IMR-90 (cell line): ENCODE data around the gene PVALEF. TPM values are rescaled to one million over a fixed set of nuclear protein-coding genes. Genes with fewer than 3 reads are reported as not detected.

Experiments
- ATAC-seq: fragments of 200-7000 bp; cut with Tn5 transposase; 2 replicates; pipeline ENCODE4 v1.9.1; 2020; ENCODE audit warnings: low read depth, mild to moderate bottlenecking, moderate library complexity
- BruUV-seq: library from RNA; stranded (reverse); fragments of 400-500 nt; replicated peaks from 2 replicates; lab custom pipeline; 2021; lab: Mats Ljungman, UMichigan
- CTCF ChIA-PET: fragments of 300-600 bp; formaldehyde crosslinking; extraction: SDS; loops from one replicate; lab custom pipeline; 2021; ENCODE audit warnings: antibody characterized with exemption; lab: Yijun Ruan, JAX
- POLR2A ChIA-PET: fragments of 300-600 bp; sonication (Branson Sonifier 250); formaldehyde crosslinking; loops from one replicate; lab custom pipeline; 2022; ENCODE audit warnings: antibody characterized with exemption; ENCODE audit not compliant: unreplicated experiment; lab: Charles Lee
- DNase-seq: peaks from one replicate; pipeline ENCODE4 v3.0.0; 2013
- H2AFZ ChIP-seq: replicated peaks from 2 replicates; pipeline ENCODE3; 2013; ENCODE audit warnings: low read length, mild to moderate bottlenecking; ENCODE audit not compliant: poor library complexity
- H2AK5ac ChIP-seq: 2 replicates; pipeline ENCODE4 v1.6.1; 2013; ENCODE audit warnings: low read depth, low read length, inconsistent platforms
- H2AK9ac ChIP-seq: replicated peaks from 2 replicates; pipeline ENCODE3; 2013; ENCODE audit warnings: mild to moderate bottlenecking, low read depth, low read length, moderate library complexity; ENCODE audit not compliant: poor library complexity
- H2BK120ac ChIP-seq: 2 replicates; pipeline ENCODE4 v1.6.1; 2013; ENCODE audit warnings: low read depth, low read length, inconsistent platforms
- H2BK15ac ChIP-seq: 3 replicates; pipeline ENCODE4 v1.6.1; 2013; ENCODE audit warnings: low read depth, low read length, inconsistent platforms
- H2BK20ac ChIP-seq: 2 replicates; pipeline ENCODE4 v1.6.1; 2013; ENCODE audit warnings: low read depth, mild to moderate bottlenecking, inconsistent platforms, low read length, moderate library complexity
- H2BK5ac ChIP-seq: 2 replicates; pipeline ENCODE4 v1.6.1; 2013; ENCODE audit warnings: mild to moderate bottlenecking, low read depth, low read length, inconsistent platforms; ENCODE audit not compliant: poor library complexity, severe bottlenecking
- H3K14ac ChIP-seq: replicated peaks from 2 replicates; pipeline ENCODE4 v1.6.1; 2013; ENCODE audit warnings: low read depth, low read length, inconsistent platforms
- H3K18ac ChIP-seq: 2 replicates; pipeline ENCODE4 v1.6.1; 2013; ENCODE audit warnings: low read depth, low read length, control low read depth
- H3K23ac ChIP-seq: 2 replicates; pipeline ENCODE4 v1.6.1; 2013; ENCODE audit warnings: low read depth, low read length, inconsistent platforms
- H3K27ac ChIP-seq: 2 replicates; pipeline ENCODE4 v1.5.1; 2013; ENCODE audit warnings: mild to moderate bottlenecking, control low read depth, low read length; ENCODE audit not compliant: insufficient read depth
- H3K27me3 ChIP-seq: 2 replicates; pipeline ENCODE4 v1.6.1; 2013; ENCODE audit warnings: low read length; ENCODE audit not compliant: control insufficient read depth, insufficient read depth
- H3K36me3 ChIP-seq: 2 replicates; pipeline ENCODE4 v1.6.1; 2013; ENCODE audit warnings: low read length, mixed read lengths; ENCODE audit not compliant: control insufficient read depth, insufficient read depth
- H3K4ac ChIP-seq: 2 replicates; pipeline ENCODE4 v1.6.1; 2013; ENCODE audit warnings: low read depth, low read length, inconsistent platforms
- H3K4me1 ChIP-seq: 2 replicates; pipeline ENCODE4 v1.6.1; 2013; ENCODE audit warnings: low read length, mixed read lengths; ENCODE audit not compliant: control insufficient read depth, insufficient read depth
- H3K4me2 ChIP-seq: 2 replicates; pipeline ENCODE4 v1.6.1; 2013; ENCODE audit warnings: low read depth, mild to moderate bottlenecking, control low read depth, low read length, moderate library complexity
- H3K4me3 ChIP-seq: 2 replicates; pipeline ENCODE4 v1.5.1; 2013; ENCODE audit warnings: low read depth, mild to moderate bottlenecking, control low read depth, low read length, moderate library complexity; ENCODE audit not compliant: insufficient read depth
- H3K56ac ChIP-seq: 2 replicates; pipeline ENCODE4 v1.6.1; 2013; ENCODE audit warnings: low read length, inconsistent platforms; ENCODE audit not compliant: insufficient read depth; ENCODE audit errors: extremely low read depth
- H3K79me1 ChIP-seq, 2 experiments: 2 replicates each; pipeline ENCODE4 v1.6.1; 2013; ENCODE audit warnings: low read length in 2 of 2, inconsistent platforms in 1 of 2, low read depth in 1 of 2
- H3K9ac ChIP-seq: 2 replicates; pipeline ENCODE4 v1.6.1; 2013; ENCODE audit warnings: low read depth, low read length, control low read depth
- H3K9me1 ChIP-seq: 2 replicates; pipeline ENCODE4 v1.6.1; 2013; ENCODE audit warnings: low read length, inconsistent platforms; ENCODE audit not compliant: insufficient read depth
- H3K9me3 ChIP-seq: 2 replicates; pipeline ENCODE4 v1.6.1; 2013; ENCODE audit warnings: low read length; ENCODE audit not compliant: control insufficient read depth, insufficient read depth
- H4K20me1 ChIP-seq: 2 replicates; pipeline ENCODE4 v1.6.1; 2013; ENCODE audit warnings: low read length, inconsistent platforms; ENCODE audit not compliant: insufficient read depth
- H4K5ac ChIP-seq: 2 replicates; pipeline ENCODE4 v1.6.1; 2013; ENCODE audit warnings: mild to moderate bottlenecking, low read depth, low read length, control low read depth
- H4K8ac ChIP-seq, 2 experiments: 2 replicates each; pipeline ENCODE4 v1.6.1; 2013; ENCODE audit warnings: low read depth in 2 of 2, low read length in 2 of 2, control low read depth in 1 of 2, inconsistent platforms in 1 of 2
- H4K91ac ChIP-seq: 2 replicates; pipeline ENCODE4 v1.6.1; 2013; ENCODE audit warnings: low read depth, low read length, inconsistent platforms; ENCODE audit not compliant: insufficient read depth
- BHLHE40 ChIP-seq: fragments of 150-350 bp; IDR thresholded peaks from 2 replicates; pipeline ENCODE4 v1.6.1; 2016; ENCODE audit warnings: mild to moderate bottlenecking, low read depth, low read length
- CEBPB ChIP-seq: IDR thresholded peaks from 2 replicates; pipeline ENCODE4 v1.6.1; 2012; ENCODE audit warnings: low read depth, low read length, improper control_type of control experiment
- ELK1 ChIP-seq: fragments of 150-350 bp; IDR thresholded peaks from 2 replicates; pipeline ENCODE4 v1.6.1; 2016; ENCODE audit warnings: low read depth, mild to moderate bottlenecking, low read length, moderate library complexity, borderline replicate concordance
- FOS ChIP-seq: fragments of 150-350 bp; IDR thresholded peaks from 2 replicates; pipeline ENCODE4 v1.6.1; 2016; ENCODE audit warnings: low read depth, low read length
- MAFK ChIP-seq: IDR thresholded peaks from 2 replicates; pipeline ENCODE4 v1.6.1; 2012; ENCODE audit warnings: low read depth, low read length, improper control_type of control experiment
- MAZ ChIP-seq: IDR thresholded peaks from 2 replicates; pipeline ENCODE4 v1.6.1; 2012; ENCODE audit warnings: low read depth, mild to moderate bottlenecking, low read length, improper control_type of control experiment, moderate library complexity, borderline replicate concordance
- MXI1 ChIP-seq: IDR thresholded peaks from 2 replicates; pipeline ENCODE4 v1.6.1; 2012; ENCODE audit warnings: low read depth, mild to moderate bottlenecking, low read length, moderate library complexity, borderline replicate concordance
- NFE2L2 ChIP-seq: fragments of 150-350 bp; IDR thresholded peaks from 2 replicates; pipeline ENCODE4 v1.6.1; 2016; ENCODE audit warnings: low read depth, mild to moderate bottlenecking, low read length
- POLR2A ChIP-seq: IDR thresholded peaks from 2 replicates; pipeline ENCODE4 v1.6.1; 2012; ENCODE audit warnings: mild to moderate bottlenecking, low read depth, low read length
- RAD21 ChIP-seq: IDR thresholded peaks from 2 replicates; pipeline ENCODE4 v1.6.1; 2012; ENCODE audit warnings: low read length, improper control_type of control experiment
- RCOR1 ChIP-seq: IDR thresholded peaks from 2 replicates; pipeline ENCODE4 v1.6.1; 2012; ENCODE audit warnings: mild to moderate bottlenecking, low read length, improper control_type of control experiment; ENCODE audit not compliant: insufficient replicate concordance
- RFX5 ChIP-seq: IDR thresholded peaks from 2 replicates; pipeline ENCODE4 v1.8.0; 2012; ENCODE audit warnings: low read depth, mild to moderate bottlenecking, low read length, moderate library complexity
- SMC3 ChIP-seq: fragments of 150-350 bp; IDR thresholded peaks from 2 replicates; pipeline ENCODE4 v1.6.1; 2016; ENCODE audit warnings: low read depth, mild to moderate bottlenecking, antibody characterized with exemption, low read length, moderate library complexity
- WGBS, 2 experiments: methylation state at CpG; one replicate each; pipeline versions ENCODE4 v1.1.5 to v1.1.7; 2013; ENCODE audit warnings: missing lambda C conversion rate in 2 of 2; ENCODE audit not compliant: insufficient read length in 1 of 2; ENCODE audit errors: extremely low coverage in 2 of 2; 5-methylcytosine and 5-hydroxymethylcytosine counted together
- dilution Hi-C: fragments of 300-500 bp; cut with HindIII; formaldehyde crosslinking; loops from one replicate; pipeline ENCODE4 v1.14.3; 2018; ENCODE audit warnings: low sequenced_read_pairs; ENCODE audit not compliant: unreplicated experiment
- in situ Hi-C: fragments of 300-500 bp; cut with MboI; formaldehyde crosslinking; loops from 3 replicates; pipeline ENCODE4 v1.14.3; 2019; ENCODE audit warnings: low sequenced_read_pairs, inconsistent platforms, mixed read lengths
- intact Hi-C: fragments of 100-400 bp; cut with micrococcal nuclease; formaldehyde crosslinking; loops from 2 replicates; pipeline ENCODE4 v1.10.0; 2022
- polyA plus RNA-seq, 3 experiments: library from polyadenylated mRNA; depleted of rRNA; stranded (reverse); fragments of >200 nt; gene quantifications; 2 replicates each; pipeline ENCODE4 v1.2.3, GENCODE V29; 2012; ENCODE audit warnings: low replicate concordance in 1 of 3
- total RNA-seq: library from RNA; depleted of rRNA; stranded (reverse); fragments of >200 nt; gene quantifications from 2 replicates; pipeline ENCODE4 v1.2.3, GENCODE V29; 2012
- TF ChIP-seq, protein P1 (sequence below): conservative IDR thresholded peaks from 2 replicates; pipeline ENCODE4 v1.5.1; 2012; ENCODE audit warnings: mild to moderate bottlenecking, low read depth, low read length, improper control_type of control experiment

PVALEF gene
- total and polyA plus RNA-seq, 2 of the 4 experiments (the other 2 are of a cell fraction): not detected

DNA sequence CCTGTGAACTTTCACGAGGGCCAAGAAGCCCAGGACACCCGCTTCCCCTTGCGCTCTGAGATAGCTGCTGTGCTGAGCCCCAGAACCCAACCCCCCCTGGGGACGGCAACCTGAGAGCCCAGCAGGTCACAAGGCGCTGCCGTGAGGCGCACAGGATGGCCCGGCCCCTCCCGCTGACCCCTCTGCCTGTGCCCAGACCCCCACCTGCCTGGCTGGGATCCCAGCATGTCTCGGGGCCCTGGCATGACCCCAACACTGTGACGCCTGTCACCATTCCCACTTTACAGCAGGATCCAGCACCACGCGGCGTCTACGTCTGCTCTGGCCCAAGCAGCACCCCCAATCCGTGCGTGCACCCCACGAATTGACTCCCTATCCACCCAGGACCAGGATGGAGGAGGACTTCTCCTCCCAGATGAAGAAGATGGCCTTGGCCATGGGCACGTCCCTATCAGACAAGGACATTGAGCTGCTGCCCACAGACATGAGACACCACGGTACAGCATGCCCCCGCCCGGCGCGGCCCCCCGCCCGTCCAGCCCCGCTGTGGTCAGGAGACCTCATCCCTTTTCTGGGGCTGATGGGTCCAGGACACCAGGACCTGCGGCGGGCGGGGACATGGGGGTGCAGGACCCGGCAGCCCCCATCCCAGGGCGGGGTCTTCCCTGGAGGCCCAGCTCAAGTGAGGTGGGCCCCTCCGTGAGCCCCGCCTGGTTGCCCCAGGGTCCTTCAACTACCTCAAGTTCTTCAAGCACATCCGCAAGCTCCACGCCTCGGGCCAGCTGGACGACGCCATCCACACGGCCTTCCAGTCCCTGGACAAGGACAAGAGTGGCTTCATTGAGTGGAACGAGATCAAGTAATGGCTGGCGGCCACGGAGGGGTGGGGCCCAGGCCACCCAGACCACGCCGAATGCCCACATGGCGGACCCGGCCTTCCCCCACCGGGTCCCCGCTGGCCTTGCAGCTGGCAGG lies 15.8 kb downstream of the PVALEF start:
- Histone ChIP-seq H4K20me1 (no peaks in the 10 kb centered on the region), H3K23ac (no peak overlapping the region), H4K91ac (no peak overlapping the region), H2AK5ac (no peak overlapping the region), H2AFZ (no peak overlapping the region), H3K4me1 (no peaks in the 10 kb centered on the region), H3K14ac (no peak overlapping the region), H3K4me3 (no peak overlapping the region), H3K36me3 (no peaks in the 10 kb centered on the region), H3K27ac (no peak overlapping the region), H2BK120ac (no peak overlapping the region), H3K27me3 (peaks cover 6% of the 10 kb centered on the region; the same call in 1 of the 2 replicates), H2BK20ac (no peak overlapping the region), H3K18ac (no peak overlapping the region), H3K79me1 (no peaks in the 10 kb centered on the region), H3K9me3 (no peaks in the 10 kb centered on the region), H2BK5ac (no peak overlapping the region), H4K5ac (no peak overlapping the region), H2AK9ac (no peak overlapping the region), H3K9me1 (no peaks in the 10 kb centered on the region), H3K4me2 (no peak overlapping the region), H3K56ac (no peak overlapping the region), H4K8ac (no peak overlapping the region), H3K9ac (no peak overlapping the region), H3K4ac (no peak overlapping the region), H2BK15ac (no peak overlapping the region)
- no TSS peak for BruUV-seq
- 91% methylated on average over 21 of the region's 49 CpGs; no CpG with 5 or more reads in 1 of the 2 experiments for WGBS, 2 experiments
- ChIA-PET CTCF (no interaction called here), POLR2A (no interaction called here)
- no peak for ATAC-seq
- DNase-seq: no peak
- no peak for TF ChIP-seq RFX5
- no peak for TF ChIP-seq SMC3
- no peak for TF ChIP-seq MXI1
- TF ChIP-seq, protein P1, sequence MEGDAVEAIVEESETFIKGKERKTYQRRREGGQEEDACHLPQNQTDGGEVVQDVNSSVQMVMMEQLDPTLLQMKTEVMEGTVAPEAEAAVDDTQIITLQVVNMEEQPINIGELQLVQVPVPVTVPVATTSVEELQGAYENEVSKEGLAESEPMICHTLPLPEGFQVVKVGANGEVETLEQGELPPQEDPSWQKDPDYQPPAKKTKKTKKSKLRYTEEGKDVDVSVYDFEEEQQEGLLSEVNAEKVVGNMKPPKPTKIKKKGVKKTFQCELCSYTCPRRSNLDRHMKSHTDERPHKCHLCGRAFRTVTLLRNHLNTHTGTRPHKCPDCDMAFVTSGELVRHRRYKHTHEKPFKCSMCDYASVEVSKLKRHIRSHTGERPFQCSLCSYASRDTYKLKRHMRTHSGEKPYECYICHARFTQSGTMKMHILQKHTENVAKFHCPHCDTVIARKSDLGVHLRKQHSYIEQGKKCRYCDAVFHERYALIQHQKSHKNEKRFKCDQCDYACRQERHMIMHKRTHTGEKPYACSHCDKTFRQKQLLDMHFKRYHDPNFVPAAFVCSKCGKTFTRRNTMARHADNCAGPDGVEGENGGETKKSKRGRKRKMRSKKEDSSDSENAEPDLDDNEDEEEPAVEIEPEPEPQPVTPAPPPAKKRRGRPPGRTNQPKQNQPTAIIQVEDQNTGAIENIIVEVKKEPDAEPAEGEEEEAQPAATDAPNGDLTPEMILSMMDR: no peak
- TF ChIP-seq MAZ: no peak
- no peak for TF ChIP-seq MAFK
- TF ChIP-seq CEBPB: no peak
- no peak for TF ChIP-seq RCOR1
- TF ChIP-seq ELK1: no peak
- TF ChIP-seq BHLHE40: no peak
- no peak for TF ChIP-seq POLR2A
- TF ChIP-seq RAD21: no peak
- no peak for TF ChIP-seq FOS
- no peak for TF ChIP-seq NFE2L2
- dilution Hi-C loops: no loop called here
- in situ Hi-C loops: no loop called here
- intact Hi-C loops: no loop called here
